Colonic mucosa (tissue), 4 donors: ENCODE results near the gene CCDC152. TPM values are rescaled to one million over a fixed set of nuclear protein-coding genes. Genes with fewer than 3 reads are reported as not detected.

ENCODE experiments used
- DNase-seq: peaks from one replicate; pipeline ENCODE4 v3.0.0-alpha.2; 2020
- H3K27ac ChIP-seq: fragments of 200-600 bp; one replicate; pipeline ENCODE4 v1.8.0; 2021
- H3K27me3 ChIP-seq: fragments of 200-600 bp; one replicate; pipeline ENCODE4 v1.8.0; 2021
- H3K36me3 ChIP-seq: fragments of 200-600 bp; one replicate; pipeline ENCODE4 v1.8.0; 2021
- H3K4me1 ChIP-seq: fragments of 200-600 bp; one replicate; pipeline ENCODE4 v1.8.0; 2021; ENCODE audit warnings: mild to moderate bottlenecking
- H3K4me3 ChIP-seq: fragments of 200-600 bp; one replicate; pipeline ENCODE4 v1.8.0; 2021
- H3K9ac ChIP-seq, 2 donors: one replicate each; pipeline ENCODE4 v1.7.0; 2013; ENCODE audit warnings: control low read depth in 2 of 2, low read depth in 2 of 2, low read length in 2 of 2
- H3K9me3 ChIP-seq: fragments of 200-600 bp; one replicate; pipeline ENCODE4 v1.8.0; 2021
- intact Hi-C: fragments of 100-400 bp; cut with DNase I; formaldehyde crosslinking; loops from one replicate; pipeline ENCODE4 v1.14.1; 2022
- total RNA-seq, 2 donors: library from RNA; stranded (reverse); fragmentation: NEBNext Ultra II Directional in 1 of 2; extraction: Animal tissue kit (Norgen Biotek cat#: 25700) in 1 of 2; gene quantifications; one replicate each; pipeline ENCODE4 v1.2.1, GENCODE V29; 2021
- TF ChIP-seq, protein P1 (sequence below): fragments of 200-600 bp; IDR thresholded peaks from one replicate; pipeline ENCODE4 v1.8.0; 2022; ENCODE audit warnings: antibody characterized with exemption, mild to moderate bottlenecking
- donor health status: healthy.
- donor health status: DM: no; HTN: no; CAD: no.
- donor health status: DM: no; HTN: no; CAD: no.

CCDC152 gene
- total RNA-seq, 2 donors from 2014 or later: 0.27 TPM; not detected in 1

DNA sequence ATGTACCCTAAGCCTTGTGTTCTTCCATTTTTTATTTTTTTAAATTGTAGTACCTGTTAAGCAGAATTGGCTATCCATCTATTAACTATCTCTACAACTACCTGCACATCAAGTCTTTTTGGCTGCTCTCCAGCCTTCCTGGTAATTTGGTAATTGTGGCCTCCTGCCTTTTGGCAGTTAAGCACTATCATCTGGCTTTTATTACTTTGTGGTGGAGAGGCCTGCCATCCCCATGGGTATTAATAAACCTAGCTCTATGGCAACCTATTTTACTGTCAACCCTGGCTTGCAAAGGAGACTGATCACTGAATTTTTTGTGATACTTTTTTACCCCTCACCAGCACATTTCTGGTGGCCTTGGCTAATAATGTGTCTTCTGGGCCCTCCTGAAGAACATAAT is 34.5 kb downstream of the CCDC152 start:
- intact Hi-C loops: no loop called here
- no peak for DNase-seq
- TF ChIP-seq, protein P1, sequence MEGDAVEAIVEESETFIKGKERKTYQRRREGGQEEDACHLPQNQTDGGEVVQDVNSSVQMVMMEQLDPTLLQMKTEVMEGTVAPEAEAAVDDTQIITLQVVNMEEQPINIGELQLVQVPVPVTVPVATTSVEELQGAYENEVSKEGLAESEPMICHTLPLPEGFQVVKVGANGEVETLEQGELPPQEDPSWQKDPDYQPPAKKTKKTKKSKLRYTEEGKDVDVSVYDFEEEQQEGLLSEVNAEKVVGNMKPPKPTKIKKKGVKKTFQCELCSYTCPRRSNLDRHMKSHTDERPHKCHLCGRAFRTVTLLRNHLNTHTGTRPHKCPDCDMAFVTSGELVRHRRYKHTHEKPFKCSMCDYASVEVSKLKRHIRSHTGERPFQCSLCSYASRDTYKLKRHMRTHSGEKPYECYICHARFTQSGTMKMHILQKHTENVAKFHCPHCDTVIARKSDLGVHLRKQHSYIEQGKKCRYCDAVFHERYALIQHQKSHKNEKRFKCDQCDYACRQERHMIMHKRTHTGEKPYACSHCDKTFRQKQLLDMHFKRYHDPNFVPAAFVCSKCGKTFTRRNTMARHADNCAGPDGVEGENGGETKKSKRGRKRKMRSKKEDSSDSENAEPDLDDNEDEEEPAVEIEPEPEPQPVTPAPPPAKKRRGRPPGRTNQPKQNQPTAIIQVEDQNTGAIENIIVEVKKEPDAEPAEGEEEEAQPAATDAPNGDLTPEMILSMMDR: no peak
- H3K9ac ChIP-seq: no peak overlapping the region
- no peaks in the 10 kb centered on the region for H3K4me1 ChIP-seq
- no peak overlapping the region for H3K27ac ChIP-seq
- H3K27me3 ChIP-seq: no peaks in the 10 kb centered on the region
- no peak overlapping the region for H3K4me3 ChIP-seq
- no peaks in the 10 kb centered on the region for H3K36me3 ChIP-seq
- H3K9me3 ChIP-seq: no peaks in the 10 kb centered on the region

DNA sequence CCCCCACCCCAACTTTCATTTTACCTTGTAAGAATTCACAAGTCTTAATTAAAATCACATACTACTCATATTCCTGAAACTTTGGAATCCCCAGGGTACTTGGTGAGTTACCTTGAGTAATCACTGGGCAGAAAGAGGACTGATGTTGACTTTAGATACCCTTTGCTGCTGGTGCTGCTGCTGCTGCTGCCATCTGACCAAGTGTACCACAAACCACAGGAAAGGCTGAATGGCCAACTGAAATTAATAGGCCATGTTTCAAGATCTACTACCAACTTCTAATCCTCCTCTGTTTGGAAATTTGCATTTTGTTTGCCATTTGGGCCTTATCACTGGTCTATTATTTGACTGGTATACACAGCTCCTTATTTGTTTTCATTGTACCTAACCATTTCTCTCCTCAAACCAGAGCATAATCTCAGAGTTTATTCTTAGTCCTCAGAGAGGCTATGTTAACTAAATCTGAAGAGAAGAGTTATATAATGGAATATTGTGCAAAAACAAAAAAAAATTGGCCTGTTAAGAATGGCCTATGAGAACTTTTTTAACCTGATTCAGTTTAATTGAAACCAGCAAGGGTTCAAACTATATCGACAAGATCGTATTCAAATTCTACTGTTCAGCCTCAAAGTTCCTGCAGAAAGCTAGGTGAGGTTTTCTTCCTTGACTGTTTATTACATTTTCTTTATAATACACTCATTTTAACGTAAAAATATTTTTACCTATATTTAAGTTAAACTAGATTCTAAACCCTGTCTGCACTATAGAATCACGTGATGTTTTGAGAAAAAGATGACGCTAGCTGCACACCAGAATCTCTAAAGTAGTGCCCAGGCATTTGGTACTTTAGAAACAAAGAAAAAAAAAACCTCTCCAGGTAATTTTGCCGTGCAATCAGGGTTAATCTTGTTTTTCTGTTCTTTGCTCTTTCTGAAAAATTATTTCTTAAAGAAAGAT is 41.9 kb downstream of the CCDC152 start:
- H3K27ac ChIP-seq: no peak overlapping the region
- TF ChIP-seq, protein P1: no peak
- peaks cover 4% of the 10 kb centered on the region for H3K36me3 ChIP-seq
- no peak for DNase-seq
- H3K4me1 ChIP-seq: no peaks in the 10 kb centered on the region
- no peak overlapping the region for H3K9ac ChIP-seq
- intact Hi-C loops: no loop called here
- no peaks in the 10 kb centered on the region for H3K27me3 ChIP-seq
- no peaks in the 10 kb centered on the region for H3K9me3 ChIP-seq
- no peak overlapping the region for H3K4me3 ChIP-seq

DNA sequence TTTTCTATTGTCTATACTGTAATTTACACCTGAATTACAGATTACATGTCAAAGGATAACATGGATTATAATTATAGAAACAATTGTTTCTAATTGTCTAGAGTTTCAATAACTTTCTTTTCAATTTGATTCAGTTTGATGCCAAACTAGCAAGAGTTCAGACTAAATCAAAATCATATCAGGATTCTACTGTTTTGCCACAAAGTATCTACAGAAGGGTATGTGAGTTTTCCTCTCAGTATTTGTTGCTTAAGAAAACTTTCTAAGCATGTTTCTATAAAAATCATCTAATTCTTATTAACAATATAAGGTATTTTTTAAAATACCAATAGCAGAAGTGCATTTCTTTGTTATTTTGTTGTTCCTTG is 42.6 kb downstream of the CCDC152 start:
- no peak for DNase-seq
- TF ChIP-seq, protein P1: no peak

DNA sequence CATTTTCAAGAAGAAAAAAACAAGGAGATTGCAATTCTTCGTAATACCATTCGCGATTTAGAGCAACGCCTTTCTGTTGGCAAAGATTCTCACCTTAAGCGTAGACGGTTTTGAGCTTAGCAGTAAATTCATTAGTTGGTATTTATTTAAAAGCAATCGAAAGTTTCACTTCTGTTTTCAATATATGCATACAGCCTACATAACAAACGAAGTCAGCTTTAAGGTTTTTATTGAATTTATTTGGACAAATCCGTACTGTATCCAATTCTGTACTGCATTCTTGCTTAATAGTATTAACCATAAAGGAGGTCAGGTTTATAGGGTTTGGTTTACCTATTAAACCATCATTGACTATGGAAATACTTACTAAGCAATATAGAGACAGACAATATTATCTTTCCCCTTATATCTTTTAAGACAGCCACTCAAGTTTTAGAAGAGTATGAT is 43.1 kb downstream of the CCDC152 start:
- H3K27me3 ChIP-seq: no peaks in the 10 kb centered on the region
- peaks cover 4% of the 10 kb centered on the region for H3K36me3 ChIP-seq
- no peak overlapping the region for H3K9ac ChIP-seq
- no peak overlapping the region for H3K27ac ChIP-seq
- intact Hi-C loops: no loop called here
- TF ChIP-seq, protein P1: no peak
- no peaks in the 10 kb centered on the region for H3K4me1 ChIP-seq
- no peak for DNase-seq
- no peak overlapping the region for H3K4me3 ChIP-seq
- no peaks in the 10 kb centered on the region for H3K9me3 ChIP-seq

More for the DNA sequence above, 42.6 kb downstream of the CCDC152 start:
- no peaks in the 10 kb centered on the region for H3K4me1 ChIP-seq
- peaks cover 4% of the 10 kb centered on the region for H3K36me3 ChIP-seq
- intact Hi-C loops: no loop called here
- no peak overlapping the region for H3K9ac ChIP-seq
- H3K4me3 ChIP-seq: no peak overlapping the region
- no peaks in the 10 kb centered on the region for H3K9me3 ChIP-seq
- H3K27me3 ChIP-seq: no peaks in the 10 kb centered on the region
- H3K27ac ChIP-seq: no peak overlapping the region

DNA sequence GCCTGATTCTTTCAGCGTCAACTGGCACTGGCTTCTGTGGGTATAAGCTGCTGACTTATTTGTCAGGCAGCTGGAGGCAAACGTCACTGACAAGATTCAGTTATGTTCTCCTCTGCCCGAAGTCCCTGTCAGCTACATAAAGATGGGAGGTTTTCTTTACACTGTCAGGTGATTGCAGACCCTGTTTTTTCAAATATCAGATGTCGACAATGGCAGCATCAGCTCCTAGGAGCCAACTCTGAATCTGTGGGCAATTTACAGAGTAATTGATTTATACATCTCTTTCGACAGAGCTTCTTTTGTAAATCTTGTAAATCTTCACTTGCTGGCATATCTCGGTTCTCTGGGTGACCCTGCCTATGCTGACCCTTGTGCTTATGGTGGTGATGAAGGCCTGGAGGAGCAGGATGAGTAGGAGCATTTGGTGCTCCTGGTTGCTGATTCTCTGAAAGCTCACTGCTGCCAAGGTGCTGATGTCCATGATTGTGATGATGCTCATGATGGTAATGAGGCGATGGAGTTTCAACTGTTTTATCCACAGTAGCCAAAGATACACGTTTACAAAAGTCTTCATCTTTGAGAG is 44.2 kb downstream of the CCDC152 start:
- intact Hi-C loops: no loop called here

More for the DNA sequence above, 44.2 kb downstream of the CCDC152 start:
- no peak overlapping the region for H3K27ac ChIP-seq
- DNase-seq: no peak
- H3K9me3 ChIP-seq: no peaks in the 10 kb centered on the region
- no peaks in the 10 kb centered on the region for H3K4me1 ChIP-seq
- peaks cover 4% of the 10 kb centered on the region for H3K36me3 ChIP-seq
- no peak overlapping the region for H3K9ac ChIP-seq
- TF ChIP-seq, protein P1: no peak
- no peaks in the 10 kb centered on the region for H3K27me3 ChIP-seq
- H3K4me3 ChIP-seq: no peak overlapping the region
